ENCODE measurements around the gene THG1L. TPM values are rescaled to one million over a fixed set of nuclear protein-coding genes. Genes with fewer than 3 reads are reported as not detected.

THG1L gene
- total RNA-seq, 1 experiment from 2014 or later, result 27.3 TPM

- no peaks in the 10 kb centered on the region for H3K4me1 ChIP-seq (replicated peaks)
- H3K4me3 ChIP-seq, result no peak overlapping the region
- H3K27ac ChIP-seq, result no peak overlapping the region
- no peak for DNase-seq (ENCODE audit: low read depth in 1 of 2, low spot score in 2 of 2)
- peaks cover 42% of the 10 kb centered on the region for H3K36me3 ChIP-seq
- no peaks in the 10 kb centered on the region for H3K9me3 ChIP-seq (replicated peaks)
- no peaks in the 10 kb centered on the region for H3K27me3 ChIP-seq (replicated peaks)
Observed at GRCh38 chr5:157756122-157756521, 24.9 kb downstream of the THG1L start.

DNA sequence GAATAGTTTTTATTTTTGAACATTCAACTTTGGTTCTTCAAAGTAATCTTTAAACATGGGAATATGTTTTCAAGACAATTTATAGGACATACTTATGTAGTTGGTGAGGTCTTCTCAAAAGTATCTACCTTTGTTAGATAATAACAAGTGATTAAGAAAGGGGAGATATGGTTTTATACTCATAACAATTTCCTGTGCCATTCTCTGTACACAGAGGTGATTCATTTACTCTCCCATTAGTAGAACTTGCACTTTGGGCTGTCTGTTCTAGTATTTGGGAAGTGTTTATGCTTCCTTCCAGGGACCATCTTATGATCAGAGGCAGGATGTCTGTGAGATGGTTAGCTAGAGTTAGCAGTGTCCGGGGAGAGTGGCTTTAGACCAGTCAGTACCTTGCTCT lies 27.5 kb downstream of the THG1L start:
- Histone ChIP-seq H3K4me3 (no peak overlapping the region), H3K36me3 (peaks cover 21% of the 10 kb centered on the region), H3K27ac (no peak overlapping the region), H3K9me3 (replicated peaks) (no peaks in the 10 kb centered on the region), H3K4me1 (replicated peaks) (no peaks in the 10 kb centered on the region), H3K27me3 (replicated peaks) (no peaks in the 10 kb centered on the region)
- no peak for DNase-seq (ENCODE audit: low read depth in 1 of 2, low spot score in 2 of 2)

GRCh38 chr5:157761690-157762621 lies 30.7 kb downstream of the THG1L start:
- H3K4me1 ChIP-seq (replicated peaks), result no peaks in the 10 kb centered on the region
- H3K27ac ChIP-seq, result no peak overlapping the region
- H3K36me3 ChIP-seq, result no peaks in the 10 kb centered on the region; the same call in 1 of the 2 replicates
- H3K9me3 ChIP-seq (replicated peaks), result no peaks in the 10 kb centered on the region
- peak in 1 of 2 experiments; percentile 59 for DNase-seq (ENCODE audit: low read depth in 1 of 2, low spot score in 2 of 2)
- no peak overlapping the region for H3K4me3 ChIP-seq
- no peaks in the 10 kb centered on the region for H3K27me3 ChIP-seq (replicated peaks)

GRCh38 chr5:157764531-157764930 lies 33.3 kb downstream of the THG1L start:
- Histone ChIP-seq H3K4me3 (no peak overlapping the region), H3K9me3 (replicated peaks) (no peaks in the 10 kb centered on the region), H3K27me3 (replicated peaks) (no peaks in the 10 kb centered on the region; the same call in 1 of the 2 replicates), H3K36me3 (no peaks in the 10 kb centered on the region; the same call in 1 of the 2 replicates), H3K27ac (no peak overlapping the region), H3K4me1 (replicated peaks) (no peaks in the 10 kb centered on the region)
- DNase-seq (ENCODE audit: low read depth in 1 of 2, low spot score in 2 of 2), result no peak

GRCh38 chr5:157766442-157766841 lies 35.2 kb downstream of the THG1L start:
- DNase-seq (ENCODE audit: low read depth in 1 of 2, low spot score in 2 of 2), result no peak
- H3K27me3 ChIP-seq (replicated peaks), result no peaks in the 10 kb centered on the region; the same call in 1 of the 2 replicates
- H3K9me3 ChIP-seq (replicated peaks), result no peaks in the 10 kb centered on the region
- no peak overlapping the region for H3K27ac ChIP-seq
- H3K4me3 ChIP-seq, result no peak overlapping the region
- no peaks in the 10 kb centered on the region for H3K36me3 ChIP-seq
- H3K4me1 ChIP-seq (replicated peaks), result no peaks in the 10 kb centered on the region

GRCh38 chr5:157766902-157767301 lies 35.7 kb downstream of the THG1L start:
- H3K9me3 ChIP-seq (replicated peaks), result no peaks in the 10 kb centered on the region
- no peak for DNase-seq (ENCODE audit: low read depth in 1 of 2, low spot score in 2 of 2)
- H3K27me3 ChIP-seq (replicated peaks), result no peaks in the 10 kb centered on the region; the same call in 1 of the 2 replicates
- no peak overlapping the region for H3K27ac ChIP-seq
- H3K4me3 ChIP-seq, result no peak overlapping the region
- H3K4me1 ChIP-seq (replicated peaks), result no peaks in the 10 kb centered on the region
- H3K36me3 ChIP-seq, result no peaks in the 10 kb centered on the region

- no peak overlapping the region for H3K27ac ChIP-seq
- H3K4me3 ChIP-seq, result no peak overlapping the region
- DNase-seq (ENCODE audit: low read depth in 1 of 2, low spot score in 2 of 2), result no peak
- no peaks in the 10 kb centered on the region for H3K9me3 ChIP-seq (replicated peaks)
- H3K4me1 ChIP-seq (replicated peaks), result no peaks in the 10 kb centered on the region
- no peaks in the 10 kb centered on the region for H3K36me3 ChIP-seq
- H3K27me3 ChIP-seq (replicated peaks), result no peaks in the 10 kb centered on the region; the same call in 1 of the 2 replicates
Observed at GRCh38 chr5:157767689-157768088, 36.5 kb downstream of the THG1L start.

GRCh38 chr5:157770665-157771064 lies 39.4 kb downstream of the THG1L start:
- H3K36me3 ChIP-seq, result no peaks in the 10 kb centered on the region
- H3K27me3 ChIP-seq (replicated peaks), result no peaks in the 10 kb centered on the region; the same call in 1 of the 2 replicates
- no peak overlapping the region for H3K4me3 ChIP-seq
- H3K4me1 ChIP-seq (replicated peaks), result no peaks in the 10 kb centered on the region
- H3K9me3 ChIP-seq (replicated peaks), result no peaks in the 10 kb centered on the region
- no peak overlapping the region for H3K27ac ChIP-seq
- DNase-seq (ENCODE audit: low read depth in 1 of 2, low spot score in 2 of 2), result no peak

DNA sequence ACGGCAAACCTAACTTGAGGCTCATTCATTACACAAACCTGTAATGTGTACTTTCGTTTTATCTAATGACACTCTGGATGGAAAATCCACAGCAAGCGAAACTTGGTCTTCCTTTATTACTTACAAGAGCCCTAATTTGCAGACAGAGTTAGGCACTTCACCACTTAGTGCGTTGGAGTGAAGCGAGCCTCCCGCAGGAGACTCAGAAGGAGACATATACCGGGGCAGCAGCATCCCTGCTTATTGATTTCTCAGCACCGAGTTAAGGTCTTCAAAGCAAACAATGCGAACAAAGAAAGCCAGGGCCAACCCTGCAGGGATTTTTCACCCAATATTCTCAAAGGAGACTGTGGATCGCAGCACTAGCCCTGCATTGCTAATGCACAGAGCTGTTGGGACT lies 40.9 kb downstream of the THG1L start:
- Histone ChIP-seq H3K27me3 (replicated peaks) (no peaks in the 10 kb centered on the region; the same call in 1 of the 2 replicates), H3K9me3 (replicated peaks) (no peaks in the 10 kb centered on the region), H3K4me3 (no peak overlapping the region), H3K27ac (no peak overlapping the region), H3K4me1 (replicated peaks) (no peaks in the 10 kb centered on the region), H3K36me3 (no peaks in the 10 kb centered on the region)
- DNase-seq (ENCODE audit: low read depth in 1 of 2, low spot score in 2 of 2), result no peak

GRCh38 chr5:157778121-157778805 lies 47.0 kb downstream of the THG1L start:
- Histone ChIP-seq H3K4me1 (replicated peaks) (no peaks in the 10 kb centered on the region), H3K27me3 (replicated peaks) (no peaks in the 10 kb centered on the region), H3K9me3 (replicated peaks) (no peaks in the 10 kb centered on the region), H3K36me3 (no peaks in the 10 kb centered on the region), H3K4me3 (no peak overlapping the region), H3K27ac (no peak overlapping the region)
- DNase-seq (ENCODE audit: low read depth in 1 of 2, low spot score in 2 of 2), result no peak

- H3K4me1 ChIP-seq (replicated peaks), result no peaks in the 10 kb centered on the region
- H3K4me3 ChIP-seq, result no peak overlapping the region
- no peaks in the 10 kb centered on the region for H3K27me3 ChIP-seq (replicated peaks)
- no peak for DNase-seq (ENCODE audit: low read depth in 1 of 2, low spot score in 2 of 2)
- no peaks in the 10 kb centered on the region for H3K9me3 ChIP-seq (replicated peaks)
- no peak overlapping the region for H3K27ac ChIP-seq
- no peaks in the 10 kb centered on the region for H3K36me3 ChIP-seq
Observed at GRCh38 chr5:157779221-157779620, 48.0 kb downstream of the THG1L start.

- H3K4me3 ChIP-seq, result no peak overlapping the region
- H3K4me1 ChIP-seq (replicated peaks), result no peaks in the 10 kb centered on the region
- no peak for DNase-seq (ENCODE audit: low read depth in 1 of 2, low spot score in 2 of 2)
- no peaks in the 10 kb centered on the region for H3K27me3 ChIP-seq (replicated peaks)
- peaks cover 32% of the 10 kb centered on the region for H3K36me3 ChIP-seq
- H3K9me3 ChIP-seq (replicated peaks), result no peaks in the 10 kb centered on the region
- no peak overlapping the region for H3K27ac ChIP-seq
Observed at GRCh38 chr5:157785801-157786200, 54.6 kb downstream of the THG1L start.
